ENCODE data around the gene PNN. TPM values are rescaled to one million over a fixed set of nuclear protein-coding genes. Genes with fewer than 3 reads are reported as not detected.

The PNN gene
- total and polyA plus RNA-seq, 2 of the 8 experiments (the other 6 are each of a cell fraction or from before 2014, with no cell fraction given): 27.5 to 121 TPM

- Histone ChIP-seq H2BK15ac (ENCODE audit: low read length) (no peak overlapping the region), H3K79me1 (ENCODE audit: low read depth, low read length) (no peaks in the 10 kb centered on the region), H3K9ac (replicated peaks in 1 of 4; ENCODE audit: extremely low read depth in 1 of 4, low read depth in 3 of 4, low read length in 3 of 4) (no peak overlapping the region), H2BK12ac (ENCODE audit: low read depth, low read length) (no peak overlapping the region), H3K4me2 (ENCODE audit: insufficient read depth in 1 of 2, low read depth in 2 of 2, low read length in 2 of 2) (no peak overlapping the region), H3K56ac (replicated peaks; ENCODE audit: insufficient read length, low read depth, low read length) (no peak overlapping the region), H3K36me3 (ENCODE audit: control insufficient read depth in 2 of 4, insufficient read depth in 4 of 4, low read length in 3 of 4) (no peaks in the 10 kb centered on the region), H3K18ac (ENCODE audit: extremely low read depth, low read length) (no peak overlapping the region), H3K23ac (ENCODE audit: insufficient read length) (no peak overlapping the region), H3K14ac (ENCODE audit: insufficient read length) (no peak overlapping the region), H2AFZ (ENCODE audit: low read length) (no peak overlapping the region), H3K79me2 (ENCODE audit: control insufficient read depth in 1 of 2, insufficient read depth in 2 of 2, low read length in 2 of 2) (no peaks in the 10 kb centered on the region), H2BK5ac (ENCODE audit: low read depth, low read length) (no peak overlapping the region), H3K23me2 (ENCODE audit: low read depth, low read length) (no peaks in the 10 kb centered on the region), H3K9me3 (ENCODE audit: insufficient read depth in 2 of 2, low read depth in 1 of 2, low read length in 1 of 2) (no peaks in the 10 kb centered on the region), H3K4ac (replicated peaks; ENCODE audit: insufficient read length, low read depth, low read length) (no peak overlapping the region), H4K20me1 (replicated peaks in 1 of 2; ENCODE audit: control insufficient read depth in 1 of 2, insufficient read depth in 2 of 2, low read length in 2 of 2) (no peaks in the 10 kb centered on the region), H2AK5ac (ENCODE audit: low read depth, low read length) (no peak overlapping the region), H3K27me3 (replicated peaks in 1 of 4; ENCODE audit: control insufficient read depth in 3 of 4, extremely low read depth in 1 of 4, insufficient read depth in 3 of 4, low read length in 3 of 4) (no peaks in the 10 kb centered on the region), H3K4me3 (ENCODE audit: extremely low read depth in 1 of 4, insufficient read depth in 2 of 4, low read depth in 3 of 4, low read length in 4 of 4) (no peak overlapping the region), H3K4me1 (replicated peaks in 1 of 4; ENCODE audit: control insufficient read depth in 3 of 4, insufficient read depth in 4 of 4, low read length in 3 of 4) (no peaks in the 10 kb centered on the region), H2BK20ac (ENCODE audit: low read length) (no peak overlapping the region), H4K8ac (ENCODE audit: extremely low read depth, insufficient read depth, low read length) (no peak overlapping the region), H4K91ac (replicated peaks; ENCODE audit: insufficient read length, low read length) (no peak overlapping the region), H2BK120ac (replicated peaks; ENCODE audit: low read depth, low read length) (no peak overlapping the region), H3K27ac (ENCODE audit: low read depth, low read length) (no peak overlapping the region), H4K5ac (ENCODE audit: insufficient read length, low read depth, low read length) (no peak overlapping the region)
- DNase-seq (ENCODE audit: low read depth in 1 of 2, low spot score in 2 of 2): no peak
- ChIA-PET CTCF (ENCODE audit: partially characterized antibody) (interaction anchor here (0.6 to 2.6 kb wide), 12 partner anchors 13 to 199 kb away, joined by 3 to 21 read pairs (median 5); no protein-coding TSS in a partner anchor), POLR2A (ENCODE audit: partially characterized antibody) (no interaction called here)
- 91% methylated on average over 5 of the region's 5 CpGs; no CpG with 5 or more reads in 1 of the 2 experiments for WGBS, 2 experiments (ENCODE audit: extremely low coverage in 1 of 2, insufficient coverage in 1 of 2, insufficient read length in 1 of 2, insufficient replicate concordance in 2 of 2, low coverage in 1 of 2, low lambda C conversion rate in 2 of 2, missing lambda C conversion rate in 1 of 2)
- no peak for FAIRE-seq
- TF ChIP-seq ZNF274 (IDR thresholded peaks at IDR 0.05; ENCODE audit: borderline replicate concordance, extremely low read depth, low read length) (no peak), CEBPB (IDR thresholded peaks at IDR 0.05; ENCODE audit: low read depth, low read length) (no peak), KDM1A (IDR thresholded peaks at IDR 0.05; ENCODE audit: borderline replicate concordance, low read length) (no peak), KDM4A (IDR thresholded peaks at IDR 0.05; ENCODE audit: low read depth, low read length, severe bottlenecking) (no peak), CTBP2 (IDR thresholded peaks at IDR 0.05; ENCODE audit: borderline replicate concordance, insufficient read depth, insufficient read length, low read length) (no peak), CBX5 (IDR thresholded peaks at IDR 0.05; ENCODE audit: low read depth, low read length) (no peak), YY1 (IDR thresholded peaks at IDR 0.05; ENCODE audit: low read depth, low read length) (no peak), RAD21 (IDR thresholded peaks at IDR 0.05 in 1 of 2, conservative IDR thresholded peaks at IDR 0.05 in 1 of 2; ENCODE audit: low read depth in 2 of 2, low read length in 2 of 2) (no peak), SIN3A (conservative IDR thresholded peaks at IDR 0.05 in 1 of 2, IDR thresholded peaks at IDR 0.05 in 1 of 2; ENCODE audit: low read depth in 1 of 2, low read length in 2 of 2) (no peak), CREB1 (IDR thresholded peaks at IDR 0.05) (no peak), RXRA (IDR thresholded peaks at IDR 0.05; ENCODE audit: insufficient read depth, low read depth, low read length) (no peak), BRCA1 (IDR thresholded peaks at IDR 0.05; ENCODE audit: low read depth, low read length) (no peak), EGR1 (IDR thresholded peaks at IDR 0.05; ENCODE audit: borderline replicate concordance, low read depth, low read length) (no peak)
Observed at GRCh38 chr14:39230416-39231035, 55.5 kb downstream of the PNN start.
